Kidney (tissue), 14 donors: ENCODE data around the gene LNX1. TPM values are rescaled to one million over a fixed set of nuclear protein-coding genes. Genes with fewer than 3 reads are reported as not detected.
"Not testable (repeated sequence)": the region's sequence is repeated elsewhere in the genome, so short reads cannot be mapped to it uniquely, and the experiment has no call there.

ENCODE experiments used
- DNase-seq, 5 donors: peaks; one replicate each; pipeline ENCODE4 v3.0.0-alpha.2; 2013 to 2020
- FAIRE-seq: peaks from 2 replicates; lab custom pipeline; 2012; peaks lifted over from hg19 to GRCh38; lab: Jason Lieb, UNC
- H3K27ac ChIP-seq, 2 donors: one replicate each; pipeline ENCODE4 v1.7.0; 2013; ENCODE audit warnings: low read depth in 2 of 2, low read length in 2 of 2, inconsistent platforms in 1 of 2
- H3K27me3 ChIP-seq: one replicate; pipeline ENCODE4 v1.7.1; 2013; ENCODE audit warnings: low read length, inconsistent platforms; ENCODE audit not compliant: control insufficient read depth, insufficient read depth
- H3K36me3 ChIP-seq, 3 donors: one replicate each; pipeline versions ENCODE4 v1.7.0 to v1.7.1; 2013; ENCODE audit warnings: low read length in 3 of 3, control low read depth in 1 of 3, inconsistent platforms in 1 of 3; ENCODE audit not compliant: insufficient read depth in 3 of 3, control insufficient read depth in 2 of 3
- H3K4me1 ChIP-seq, 3 donors: one replicate each; pipeline versions ENCODE4 v1.7.0 to v1.7.1; 2013; ENCODE audit warnings: low read length in 3 of 3, inconsistent platforms in 1 of 3, low read depth in 1 of 3; ENCODE audit not compliant: control insufficient read depth in 2 of 3, insufficient read depth in 2 of 3
- H3K4me3 ChIP-seq, 3 donors: one replicate each; pipeline versions ENCODE4 v1.7.0 to v1.8.1; 2013; ENCODE audit warnings: low read length in 3 of 3, control low read depth in 1 of 3, inconsistent platforms in 1 of 3
- H3K9ac ChIP-seq, 3 donors: one replicate each; pipeline versions ENCODE4 v1.7.0 to v1.7.1; 2013; ENCODE audit warnings: low read length in 3 of 3, control low read depth in 1 of 3, inconsistent platforms in 1 of 3
- H3K9me3 ChIP-seq, 3 donors: one replicate each; pipeline versions ENCODE4 v1.7.0 to v1.7.1; 2013; ENCODE audit warnings: low read length in 3 of 3, control low read depth in 1 of 3, inconsistent platforms in 1 of 3; ENCODE audit not compliant: control insufficient read depth in 2 of 3, insufficient read depth in 1 of 3
- CTCF ChIP-seq: IDR thresholded peaks from 3 replicates; pipeline ENCODE4 v1.5.1; 2012; ENCODE audit warnings: mild to moderate bottlenecking, moderate library complexity, borderline replicate concordance; ENCODE audit not compliant: insufficient read depth; ENCODE audit errors: extremely low read depth
- intact Hi-C: fragments of 100-400 bp; cut with DNase I; formaldehyde crosslinking; loops from one replicate; pipeline ENCODE4 v1.11.1; 2022
- polyA plus RNA-seq: library from polyadenylated mRNA; stranded (reverse); fragments of 350-450 nt; fragmentation: Illumina TruSeq; extraction: RNeasy Lipid Tissue Mini Kit (QIAGEN cat#74804); gene quantifications from one replicate; pipeline ENCODE4 v1.2.3, GENCODE V29; 2014; ENCODE audit warnings: low read depth, low replicate concordance; ENCODE audit not compliant: insufficient read depth
- total RNA-seq: library from RNA; stranded (reverse); fragmentation: NEBNext Ultra II Directional; extraction: Animal tissue kit (Norgen Biotek cat#: 25700); gene quantifications from one replicate; pipeline ENCODE4 v1.2.1, GENCODE V29; 2021
- donor health status: control.
- donor health status: control.
- donor health status: control.
- donor health status: control.
- donor health status: control.
- donor health status: DM: yes; HTN: yes; CAD: no.
- donor health status: Normal renal cell carcinoma (clear cell type).

The LNX1 gene
- total and polyA plus RNA-seq, 2 donors from 2014 or later: 10.2 to 25.6 TPM

GRCh38 chr4:53421791-53422190 lies 169.5 kb downstream of the LNX1 start:
- Histone ChIP-seq H3K4me3 (no peak overlapping the region), H3K27me3 (no peaks in the 10 kb centered on the region), H3K9me3 (no peaks in the 10 kb centered on the region), H3K36me3 (peaks cover 0 to 4% (median 0%) of the 10 kb centered on the region in 3 donors), H3K4me1 (no peaks in the 10 kb centered on the region), H3K27ac (no peak overlapping the region), H3K9ac (no peak overlapping the region)
- no peak for TF ChIP-seq CTCF
- FAIRE-seq (no peak), DNase-seq (no peak)
- intact Hi-C loops: no loop called here

GRCh38 chr4:53419208-53419607 lies 172.1 kb downstream of the LNX1 start:
- Histone ChIP-seq H3K27ac (no peak overlapping the region), H3K4me1 (no peaks in the 10 kb centered on the region), H3K9me3 (no peaks in the 10 kb centered on the region), H3K36me3 (peaks cover 0 to 4% (median 0%) of the 10 kb centered on the region in 3 donors), H3K27me3 (no peaks in the 10 kb centered on the region), H3K9ac (no peak overlapping the region), H3K4me3 (no peak overlapping the region)
- TF ChIP-seq CTCF: no peak
- no peak for DNase-seq
- FAIRE-seq: no peak
- intact Hi-C loops: no loop called here

GRCh38 chr4:53409479-53409878 lies 181.8 kb downstream of the LNX1 start:
- H3K27ac ChIP-seq, H3K9ac ChIP-seq, H3K27me3 ChIP-seq, FAIRE-seq, H3K4me1 ChIP-seq, H3K36me3 ChIP-seq, H3K4me3 ChIP-seq, DNase-seq, intact Hi-C loops, H3K9me3 ChIP-seq: not testable (repeated sequence)

Other genes with a start within 250 kb of the LNX1 start
- 20.8 TPM for gene SCFD2, start 225.4 kb downstream of the LNX1 start, total RNA-seq
- gene SCFD2, start 225.4 kb downstream of the LNX1 start, polyA plus RNA-seq: 6.1 TPM
- 48.0 TPM for gene FIP1L1, start 213.8 kb downstream of the LNX1 start, total RNA-seq
- 25.5 TPM for gene FIP1L1, start 213.8 kb downstream of the LNX1 start, polyA plus RNA-seq